ENCODE data around the gene B4GALT1.

GRCh38 chr9:33147416-33148169, 19.5 kb downstream of the B4GALT1 start:
- TF ChIP-seq, protein P1, sequence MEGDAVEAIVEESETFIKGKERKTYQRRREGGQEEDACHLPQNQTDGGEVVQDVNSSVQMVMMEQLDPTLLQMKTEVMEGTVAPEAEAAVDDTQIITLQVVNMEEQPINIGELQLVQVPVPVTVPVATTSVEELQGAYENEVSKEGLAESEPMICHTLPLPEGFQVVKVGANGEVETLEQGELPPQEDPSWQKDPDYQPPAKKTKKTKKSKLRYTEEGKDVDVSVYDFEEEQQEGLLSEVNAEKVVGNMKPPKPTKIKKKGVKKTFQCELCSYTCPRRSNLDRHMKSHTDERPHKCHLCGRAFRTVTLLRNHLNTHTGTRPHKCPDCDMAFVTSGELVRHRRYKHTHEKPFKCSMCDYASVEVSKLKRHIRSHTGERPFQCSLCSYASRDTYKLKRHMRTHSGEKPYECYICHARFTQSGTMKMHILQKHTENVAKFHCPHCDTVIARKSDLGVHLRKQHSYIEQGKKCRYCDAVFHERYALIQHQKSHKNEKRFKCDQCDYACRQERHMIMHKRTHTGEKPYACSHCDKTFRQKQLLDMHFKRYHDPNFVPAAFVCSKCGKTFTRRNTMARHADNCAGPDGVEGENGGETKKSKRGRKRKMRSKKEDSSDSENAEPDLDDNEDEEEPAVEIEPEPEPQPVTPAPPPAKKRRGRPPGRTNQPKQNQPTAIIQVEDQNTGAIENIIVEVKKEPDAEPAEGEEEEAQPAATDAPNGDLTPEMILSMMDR (IDR thresholded peaks at IDR 0.05): no peak
- TF ChIP-seq EZH2phosphoT487 (IDR thresholded peaks at IDR 0.05): no peak

Data from neural progenitor cell (in vitro differentiated cells).